OCI-LY1 (cell line): Measurements from ENCODE around the gene RPL5.

Experiments
- EZH2 ChIP-seq: fragments of 200-600 bp; sonication (generic), shearing (Covaris generic); IDR thresholded peaks from 2 replicates; pipeline ENCODE4 v1.8.0; 2017; ENCODE audit warnings: borderline replicate concordance, mixed run types, mild to moderate bottlenecking, antibody characterized with exemption, low read length, moderate library complexity, mixed read lengths
- TF ChIP-seq, protein P1 (sequence below): fragments of 200-600 bp; sonication (generic), shearing (Covaris generic); IDR thresholded peaks from 2 replicates; pipeline ENCODE4 v1.5.1; 2017; ENCODE audit warnings: mild to moderate bottlenecking, antibody characterized with exemption, low read length, moderate library complexity, mixed read lengths

DNA sequence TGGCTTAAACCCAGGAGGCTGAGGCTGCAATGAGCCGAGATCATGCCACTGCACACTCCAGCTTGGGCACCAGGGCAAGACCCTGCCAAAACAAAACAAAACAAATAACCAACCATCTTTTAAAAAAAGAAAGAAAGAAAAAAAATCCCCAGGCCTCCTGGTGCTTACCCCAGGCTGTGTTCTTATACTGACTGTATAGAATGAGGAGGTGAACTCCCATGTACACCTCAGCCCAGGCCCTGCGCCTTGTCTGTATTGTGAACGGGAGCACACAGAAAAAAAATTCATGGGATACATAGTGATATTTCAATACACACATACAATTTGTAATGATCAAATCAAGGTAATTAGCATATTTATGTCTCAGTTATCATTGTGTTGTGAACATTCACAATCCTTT is 14.1 kb downstream of the RPL5 start:
- TF ChIP-seq, protein P1, sequence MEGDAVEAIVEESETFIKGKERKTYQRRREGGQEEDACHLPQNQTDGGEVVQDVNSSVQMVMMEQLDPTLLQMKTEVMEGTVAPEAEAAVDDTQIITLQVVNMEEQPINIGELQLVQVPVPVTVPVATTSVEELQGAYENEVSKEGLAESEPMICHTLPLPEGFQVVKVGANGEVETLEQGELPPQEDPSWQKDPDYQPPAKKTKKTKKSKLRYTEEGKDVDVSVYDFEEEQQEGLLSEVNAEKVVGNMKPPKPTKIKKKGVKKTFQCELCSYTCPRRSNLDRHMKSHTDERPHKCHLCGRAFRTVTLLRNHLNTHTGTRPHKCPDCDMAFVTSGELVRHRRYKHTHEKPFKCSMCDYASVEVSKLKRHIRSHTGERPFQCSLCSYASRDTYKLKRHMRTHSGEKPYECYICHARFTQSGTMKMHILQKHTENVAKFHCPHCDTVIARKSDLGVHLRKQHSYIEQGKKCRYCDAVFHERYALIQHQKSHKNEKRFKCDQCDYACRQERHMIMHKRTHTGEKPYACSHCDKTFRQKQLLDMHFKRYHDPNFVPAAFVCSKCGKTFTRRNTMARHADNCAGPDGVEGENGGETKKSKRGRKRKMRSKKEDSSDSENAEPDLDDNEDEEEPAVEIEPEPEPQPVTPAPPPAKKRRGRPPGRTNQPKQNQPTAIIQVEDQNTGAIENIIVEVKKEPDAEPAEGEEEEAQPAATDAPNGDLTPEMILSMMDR: no peak
- no peak for TF ChIP-seq EZH2
